IPS DF 4.7 (cell line): ENCODE results near the gene TBC1D10B.
"Not testable (repeated sequence)": the region's sequence is repeated elsewhere in the genome, so short reads cannot be mapped to it uniquely, and the experiment has no call there.

Source experiments
- DNase-seq: peaks from one replicate; pipeline ENCODE4 v3.0.0-alpha.2; 2013; ENCODE audit warnings: low spot score; ENCODE audit errors: extremely low read depth

Gene TBC1D10B

DNA sequence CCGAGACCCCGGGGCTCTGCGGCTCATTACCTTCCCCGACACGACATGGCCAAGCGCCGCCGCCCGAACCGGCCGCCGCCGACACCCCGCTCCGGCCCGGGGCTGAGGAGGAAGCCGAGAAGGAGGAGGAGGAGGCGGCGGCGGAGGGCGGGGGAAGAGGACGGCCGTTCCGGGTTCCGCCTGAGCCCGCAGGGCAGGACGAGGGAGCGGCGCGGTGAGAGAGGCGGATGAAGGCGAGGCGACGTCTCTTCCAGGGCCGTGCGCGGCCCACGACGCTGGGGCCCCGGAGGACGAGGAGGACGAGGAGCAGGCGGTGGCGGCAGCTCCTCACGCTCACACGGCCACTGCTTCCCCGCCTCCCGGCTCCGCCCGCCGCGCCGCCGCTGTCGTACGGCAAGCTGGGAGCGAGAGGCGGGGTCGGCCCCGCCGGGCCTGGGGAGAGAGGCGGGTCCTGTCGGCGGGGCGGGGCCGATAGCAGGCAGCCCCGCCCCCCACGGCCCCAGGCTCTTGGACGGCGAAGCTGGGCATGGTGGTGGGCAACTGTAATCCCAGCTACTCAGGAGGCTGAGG is 35.2 kb downstream of the TBC1D10B start:
- not testable (repeated sequence) for DNase-seq

GRCh38 chr16:30334473-30334989 is 35.8 kb downstream of the TBC1D10B start:
- DNase-seq = not testable (repeated sequence)

DNA sequence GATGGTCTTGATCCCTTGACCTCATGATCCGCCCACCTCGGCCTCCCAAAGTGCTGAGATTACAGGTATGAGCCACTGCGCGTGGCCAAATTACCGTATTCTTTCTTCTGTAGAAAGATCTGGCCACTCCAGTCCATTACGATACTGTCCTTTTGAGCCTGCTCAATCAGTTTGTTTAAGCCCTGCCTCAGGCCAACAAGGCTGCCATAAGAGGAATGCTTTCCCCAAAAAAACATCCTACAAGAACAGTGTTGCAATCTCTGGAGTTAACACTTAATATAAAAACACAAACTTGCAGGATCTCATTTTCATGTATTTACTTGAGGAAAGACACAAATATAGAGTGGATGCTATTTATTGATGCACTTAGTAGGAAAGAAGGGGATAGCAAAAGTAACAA is 46.1 kb downstream of the TBC1D10B start:
- not testable (repeated sequence) for DNase-seq

GRCh38 chr16:30318647-30319046 is 51.6 kb downstream of the TBC1D10B start:
- not testable (repeated sequence) for DNase-seq

DNA sequence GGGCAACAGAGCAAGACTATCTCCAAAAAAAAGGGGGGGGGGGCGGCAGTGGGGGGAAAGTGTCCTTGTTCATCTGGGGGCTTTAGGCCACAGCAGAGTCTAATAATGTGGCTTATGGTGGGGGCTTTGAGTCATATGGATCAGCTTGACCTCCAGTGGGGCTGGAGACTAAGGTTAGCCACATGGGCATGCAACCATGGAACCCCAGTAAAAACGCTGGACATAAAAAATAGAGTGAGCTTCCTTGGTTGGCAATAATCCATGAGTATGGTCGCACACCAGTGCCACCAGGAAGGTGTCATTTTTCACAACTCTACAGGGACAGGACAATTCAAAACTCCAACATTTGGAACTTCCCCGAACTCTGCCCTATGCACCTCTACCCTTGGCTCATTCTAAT is 59.4 kb downstream of the TBC1D10B start:
- DNase-seq = not testable (repeated sequence)

GRCh38 chr16:30309255-30309654 is 61.0 kb downstream of the TBC1D10B start:
- DNase-seq = not testable (repeated sequence)
